NCI-H1417 (cell line): ENCODE measurements around the gene FCGBP.
A peak's percentile ranks its signal among the peaks of the same experiment; 100 is the strongest.
"Not testable (repeated sequence)": the region's sequence is repeated elsewhere in the genome, so short reads cannot be mapped to it uniquely, and the experiment has no call there.

Source experiments
- DNase-seq, 3 experiments: peaks; one replicate each; lab custom pipeline; 2025; lab: John Stamatoyannopoulos, UW

FCGBP gene

DNA sequence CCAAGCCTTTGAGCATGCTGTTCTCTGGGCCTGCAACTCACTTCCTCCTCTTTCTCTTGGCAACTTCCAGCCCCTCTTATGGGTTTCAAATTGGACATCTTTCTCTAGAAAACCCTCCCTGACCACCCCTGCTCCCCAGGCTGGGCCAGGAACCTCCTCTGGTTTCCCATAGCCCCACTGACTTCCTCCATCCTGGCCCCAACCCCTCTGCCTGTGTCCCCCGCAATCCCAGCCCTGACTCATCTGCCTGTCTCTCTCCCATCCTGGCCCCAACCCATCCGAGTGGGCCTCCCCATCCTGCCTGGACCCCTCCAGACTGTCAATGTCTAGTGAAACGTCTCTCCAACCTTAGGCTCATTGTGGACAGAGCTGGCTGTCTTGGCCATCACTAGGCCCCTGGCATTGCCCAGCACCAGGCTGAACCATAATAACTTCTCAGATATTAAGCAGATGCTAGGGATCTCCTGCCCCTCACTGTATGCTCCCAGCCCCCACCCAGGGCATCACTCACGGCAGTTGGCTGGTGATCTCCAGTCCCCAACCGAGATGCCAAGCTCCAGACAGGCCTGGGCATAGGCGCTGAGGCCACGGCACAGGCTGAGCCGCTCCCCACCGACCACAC, 16.8 kb downstream of the FCGBP start:
- no peak for DNase-seq

DNA sequence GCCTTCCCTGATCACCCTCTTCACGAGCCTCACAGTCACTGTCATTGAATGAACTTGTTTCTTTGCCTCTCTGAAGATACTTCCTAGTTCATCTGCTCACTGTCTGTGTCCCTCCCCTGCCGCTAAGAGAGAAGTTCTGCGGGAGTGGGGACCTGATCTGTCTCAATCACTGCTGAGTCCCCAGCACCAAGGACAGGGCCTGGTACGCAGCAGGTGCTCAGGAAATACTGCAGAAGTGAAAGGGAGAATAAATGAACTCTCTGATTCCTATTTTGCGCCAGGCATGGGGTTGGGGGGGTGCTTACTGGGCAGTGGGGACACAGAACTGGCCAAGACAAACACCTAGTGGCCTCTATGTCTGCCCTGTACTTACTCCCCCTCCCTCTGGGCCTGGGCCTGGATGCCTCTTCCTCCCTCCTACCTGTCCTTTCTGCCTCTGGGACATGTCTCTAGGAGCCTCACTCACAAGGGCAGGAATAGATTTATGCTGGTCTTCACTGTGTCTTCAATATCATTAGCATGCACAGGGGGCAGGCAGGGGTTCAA, 17.5 kb downstream of the FCGBP start:
- DNase-seq = no peak

DNA sequence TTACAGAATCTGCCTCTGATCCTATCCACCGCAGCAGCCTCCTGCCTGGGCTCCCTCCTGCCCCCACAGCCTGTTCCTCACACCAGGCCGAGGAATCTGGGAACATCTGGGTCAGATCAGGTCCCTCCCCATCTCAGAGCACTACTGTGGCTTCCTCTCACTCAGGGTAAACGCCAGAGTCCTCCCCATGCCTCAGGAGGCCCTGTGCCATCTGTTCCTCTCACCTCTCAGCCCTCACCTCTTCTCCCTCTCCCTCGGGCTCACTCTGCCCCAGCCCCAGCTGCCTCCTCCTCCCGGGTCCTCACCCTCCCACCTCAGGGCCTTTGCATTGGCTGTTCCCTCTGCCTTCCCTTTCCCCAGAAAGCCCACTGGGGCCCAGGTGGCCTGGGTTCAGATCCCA, 18.2 kb downstream of the FCGBP start:
- DNase-seq = no peak

DNA sequence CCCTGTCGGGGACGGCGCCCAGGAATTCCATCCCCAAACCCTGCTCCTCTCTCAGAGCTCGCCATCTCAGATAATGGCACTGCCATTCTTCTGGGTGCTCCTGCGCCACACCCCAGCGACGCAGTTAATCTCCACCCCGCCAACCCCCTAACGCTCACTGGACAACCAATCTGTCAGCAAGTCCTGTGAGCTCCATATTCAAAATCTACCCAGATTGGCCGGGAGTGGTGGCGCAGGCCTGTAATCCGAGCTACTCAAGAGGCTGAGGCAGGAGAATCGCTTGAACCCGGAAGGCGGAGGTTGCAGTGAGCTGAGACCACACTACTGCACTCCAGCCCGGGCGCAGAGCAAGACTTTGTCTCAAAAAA, 18.6 kb downstream of the FCGBP start:
- peak in 1 of 3 experiments; percentile 27 for DNase-seq

DNA sequence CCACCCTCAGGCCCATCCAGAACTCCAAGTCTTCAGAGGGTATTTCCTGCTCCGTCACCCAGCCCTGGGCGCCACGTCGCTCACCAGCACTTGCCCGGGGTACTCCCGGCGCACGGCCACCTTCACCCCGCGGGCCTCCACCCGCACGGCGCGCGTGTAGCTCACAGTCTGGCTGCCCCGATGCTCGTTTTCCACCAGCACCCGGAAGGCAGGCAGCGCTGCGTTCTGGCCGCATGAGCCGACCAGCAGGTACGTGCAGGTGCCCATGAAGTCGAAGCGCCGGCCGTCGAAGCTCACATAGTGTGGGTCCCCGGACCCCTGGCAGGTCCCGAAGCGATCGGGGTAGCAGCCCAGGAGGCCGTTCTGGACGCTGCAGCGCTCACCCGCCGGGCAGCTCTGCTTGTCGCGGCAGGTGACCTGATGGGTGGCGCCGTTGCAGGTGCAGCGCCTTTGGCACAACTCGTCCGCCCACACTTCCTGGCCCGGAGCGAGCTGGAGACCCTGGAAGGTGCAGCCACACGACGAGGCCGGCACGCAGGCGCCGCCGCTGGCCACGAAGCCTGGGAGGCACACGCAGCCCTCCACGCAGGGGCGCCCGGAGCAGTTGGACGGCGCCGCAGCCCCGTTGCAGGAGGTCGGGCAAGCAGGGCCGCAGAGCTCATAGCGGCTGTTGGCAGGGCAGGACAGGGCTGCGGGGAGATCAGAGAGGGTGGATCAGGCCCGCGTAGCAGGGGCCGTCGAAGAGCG, 19.2 kb downstream of the FCGBP start:
- DNase-seq = no peak

DNA sequence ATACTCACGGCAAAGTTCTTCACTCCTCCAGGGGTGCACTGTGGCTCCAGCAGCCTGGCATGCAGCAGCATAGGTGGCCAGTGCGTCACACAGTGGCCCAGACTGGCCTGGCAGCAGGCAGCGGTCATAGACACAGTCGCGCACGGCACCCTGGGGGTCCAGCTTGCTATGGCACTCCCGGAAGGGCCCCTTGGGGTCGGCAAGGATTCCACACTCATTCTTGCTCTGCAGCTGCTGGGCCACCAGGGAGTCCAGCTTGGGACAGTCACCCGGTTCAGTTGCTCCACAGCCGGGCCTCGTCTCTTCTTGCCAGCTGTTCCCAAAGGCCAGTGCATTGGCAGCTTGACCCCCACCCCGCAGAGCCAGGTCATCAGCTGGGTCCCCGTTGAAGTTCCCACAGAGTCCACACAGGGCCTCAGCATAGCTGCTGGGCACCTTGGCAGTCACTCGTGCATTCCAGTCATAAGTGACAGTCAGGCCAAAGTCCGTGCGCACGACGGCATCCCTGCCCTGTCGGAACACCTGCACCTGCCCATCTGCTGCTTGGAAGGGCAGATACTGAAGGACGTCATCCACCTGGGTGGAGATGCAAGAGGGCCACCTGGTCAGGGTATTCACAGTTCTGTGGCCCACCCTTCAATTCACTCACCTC, 20.6 kb downstream of the FCGBP start:
- no peak for DNase-seq

DNA sequence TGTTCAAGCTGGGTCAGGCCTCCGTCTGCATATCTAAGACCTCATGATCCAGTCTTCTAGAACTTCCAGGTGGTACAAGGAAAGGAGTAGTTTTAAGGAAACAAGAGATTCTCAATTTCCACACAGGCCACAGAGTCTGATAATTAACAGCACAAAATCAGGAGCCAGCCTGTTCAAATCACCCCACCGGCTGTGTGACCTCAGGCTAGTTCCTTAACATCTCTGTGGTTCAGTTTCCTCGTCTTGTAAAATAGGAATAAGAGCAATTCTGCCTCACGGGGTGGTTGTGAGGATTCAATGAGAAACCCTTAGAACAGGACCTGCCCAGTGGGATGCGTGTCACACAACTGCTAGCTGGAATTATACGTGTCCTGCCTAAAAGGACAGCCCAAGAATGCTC, 25.6 kb downstream of the FCGBP start:
- DNase-seq = no peak

DNA sequence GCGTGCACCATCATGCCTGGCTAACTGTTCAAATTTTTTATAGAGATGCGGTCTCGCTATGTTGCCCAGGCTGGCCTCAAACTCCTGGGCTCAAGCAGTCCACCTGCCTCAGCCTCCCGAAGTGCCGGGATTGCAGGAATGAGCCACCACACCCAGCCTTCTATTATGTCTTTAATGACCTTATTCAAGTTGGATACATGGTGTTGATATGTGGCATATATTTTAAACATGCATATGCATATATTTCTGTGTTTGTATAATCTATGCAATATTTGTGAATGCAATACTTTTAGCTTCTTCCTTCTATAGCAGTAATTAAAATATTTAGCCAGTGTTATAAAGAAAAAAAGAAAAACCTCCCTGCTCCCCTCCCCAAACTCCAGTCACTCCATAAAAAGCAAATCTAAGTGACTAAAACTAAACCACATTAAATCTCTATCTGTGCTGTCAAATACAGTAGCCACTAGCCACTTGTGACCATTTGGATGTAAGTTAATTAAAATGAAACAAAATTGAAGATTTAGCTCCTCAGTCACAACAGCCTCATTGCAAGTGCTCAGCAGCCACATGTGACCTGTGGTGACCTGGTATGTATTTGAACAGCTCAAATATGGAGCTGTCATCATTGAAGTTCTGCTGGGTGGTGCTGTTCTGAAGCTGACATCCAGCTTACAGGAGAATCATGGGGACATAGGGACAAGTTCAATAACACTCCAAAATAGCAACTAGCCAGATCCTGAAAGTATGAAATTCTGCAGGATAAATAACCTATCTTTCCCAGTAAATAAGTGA, 27.4 kb downstream of the FCGBP start:
- DNase-seq = no peak

DNA sequence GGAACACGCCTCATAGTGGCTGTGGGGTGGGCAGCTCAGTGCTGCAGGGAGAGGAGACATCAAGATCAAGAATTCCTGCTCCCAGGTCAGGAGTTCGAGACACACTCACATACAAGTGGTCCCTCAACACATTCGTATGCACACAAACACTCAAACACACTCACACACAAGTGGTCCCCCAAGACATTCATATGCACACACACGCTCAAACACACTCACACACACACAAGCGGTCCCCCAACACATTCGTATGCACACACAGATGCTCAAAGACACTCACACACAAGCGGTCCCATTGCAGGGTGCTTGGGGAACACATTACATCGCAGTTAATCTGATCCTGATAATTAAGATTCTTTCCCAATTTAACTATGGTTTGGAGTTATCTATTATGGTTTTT, 28.2 kb downstream of the FCGBP start:
- DNase-seq = no peak

DNA sequence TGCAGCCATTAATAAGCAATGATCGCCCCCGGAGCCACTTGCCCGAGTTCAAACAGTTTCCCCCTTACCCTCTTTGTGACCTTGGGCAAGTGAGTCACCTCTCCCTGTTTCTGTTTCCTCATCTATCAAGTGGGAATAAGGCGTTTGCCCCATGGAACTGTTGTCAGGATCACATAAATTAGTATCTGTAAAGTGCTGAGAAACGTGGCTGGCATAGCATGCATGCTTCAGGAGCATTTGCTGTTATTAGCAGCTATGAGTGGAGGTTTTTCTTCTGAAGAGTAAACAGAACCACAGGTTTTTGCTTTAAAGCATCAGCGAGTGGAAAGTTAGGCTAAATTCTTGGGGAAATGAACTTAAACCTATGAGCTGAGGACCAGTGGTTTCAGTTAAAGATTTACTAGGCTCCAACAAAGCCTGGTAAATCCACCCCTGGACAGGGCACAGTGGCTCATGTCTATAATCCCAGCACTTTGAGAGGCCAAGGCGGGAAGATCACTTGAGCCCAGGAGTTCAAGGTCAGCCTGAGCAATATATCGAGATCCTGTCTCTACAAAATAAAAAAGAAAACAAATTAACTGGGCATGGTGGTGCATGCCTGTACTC, 30.8 kb downstream of the FCGBP start:
- DNase-seq = not testable (repeated sequence)

DNA sequence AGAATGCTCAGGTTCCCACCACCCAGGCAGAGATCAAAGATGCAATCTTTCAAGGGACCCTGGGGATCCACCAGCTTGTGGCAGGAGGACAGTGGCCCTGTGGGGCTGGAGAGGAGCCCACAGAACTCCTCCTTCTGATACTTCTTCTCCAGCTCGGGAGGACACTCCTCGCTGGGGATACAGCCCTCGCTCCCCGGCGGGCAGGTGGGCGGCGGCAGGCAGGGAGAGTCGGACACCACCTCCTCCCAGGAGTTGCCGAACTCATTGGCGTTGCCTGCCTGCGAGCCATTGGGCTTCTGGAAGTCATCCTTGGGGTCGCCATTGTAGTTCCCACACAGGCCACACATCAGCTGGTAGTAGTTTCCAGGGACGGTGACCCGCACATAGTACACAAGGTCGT, 32.1 kb downstream of the FCGBP start:
- DNase-seq = not testable (repeated sequence)

DNA sequence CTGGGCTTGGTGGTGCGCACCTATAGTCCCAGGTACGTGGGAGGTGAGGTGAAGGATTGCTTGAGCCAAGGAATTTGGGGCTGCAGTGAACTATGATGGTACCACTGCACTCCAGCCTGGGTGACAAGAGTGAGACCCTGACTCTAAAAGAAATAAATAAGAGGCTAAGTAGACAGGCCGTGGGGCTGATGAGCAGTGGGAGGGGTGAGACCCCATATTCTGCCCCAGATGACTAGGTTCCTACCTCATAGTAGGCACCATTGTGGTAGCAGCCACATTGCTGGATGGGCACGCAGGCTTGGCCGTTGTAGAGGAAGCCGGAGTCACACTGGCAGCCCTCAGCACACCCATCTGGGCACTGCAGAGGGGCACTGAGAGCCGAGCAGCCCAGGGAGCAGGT, 32.8 kb downstream of the FCGBP start:
- not testable (repeated sequence) for DNase-seq

DNA sequence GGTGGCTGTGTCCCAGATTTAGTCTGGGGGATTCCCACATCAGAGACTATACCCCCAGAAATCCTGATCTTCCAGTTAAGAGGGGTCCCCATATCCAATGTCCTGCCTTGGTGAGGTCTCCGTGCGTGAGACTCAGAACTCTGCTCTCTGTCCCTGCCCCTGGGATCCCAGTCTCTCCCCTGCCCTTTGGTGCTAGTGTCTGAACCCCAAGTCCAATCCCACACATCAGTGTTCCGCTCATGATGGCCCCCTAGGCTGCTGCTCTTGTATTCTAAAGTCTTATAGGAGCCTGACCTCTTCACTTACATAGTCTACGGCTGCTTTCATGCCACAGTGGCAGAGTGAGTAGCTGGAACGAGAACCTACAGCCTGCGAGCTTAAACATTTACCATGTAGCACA, 35.6 kb downstream of the FCGBP start:
- not testable (repeated sequence) for DNase-seq

DNA sequence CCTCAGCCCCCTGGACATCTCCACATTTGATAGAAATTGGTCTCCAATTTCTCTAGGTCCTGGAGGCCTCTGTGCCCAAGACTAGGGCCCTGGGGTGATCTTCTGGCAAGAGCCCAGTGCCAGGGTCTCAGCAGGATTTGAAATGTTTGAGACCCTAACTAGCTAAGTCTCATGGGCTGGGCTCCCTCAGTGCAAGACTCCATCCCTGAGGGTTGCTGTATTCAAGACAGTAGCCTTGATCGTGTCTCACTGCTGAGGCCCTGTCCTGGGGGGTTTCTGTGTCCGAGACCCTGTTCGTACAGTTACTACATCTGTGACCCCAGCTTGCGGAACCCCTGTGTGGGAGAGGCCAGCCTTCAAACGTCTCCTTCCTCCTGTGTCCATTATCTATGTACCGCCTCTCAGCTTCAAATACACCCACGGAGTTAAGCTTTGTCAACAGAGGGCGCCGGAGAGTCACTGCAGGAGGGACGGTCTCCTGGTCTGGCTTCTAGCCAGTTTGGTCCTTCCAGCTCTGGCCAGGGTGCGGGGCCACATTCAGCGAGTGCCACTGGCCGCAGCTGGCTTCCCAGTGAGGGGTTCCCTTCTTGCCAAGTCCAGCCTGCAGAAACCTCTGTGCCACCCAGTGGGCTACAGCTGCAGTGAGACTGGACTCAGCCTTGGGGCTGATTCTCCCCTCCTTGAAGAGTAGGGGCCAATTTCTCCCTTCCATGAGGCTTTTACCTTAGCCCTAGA, 36.8 kb downstream of the FCGBP start:
- peak in 1 of 3 experiments; percentile 33 for DNase-seq

DNA sequence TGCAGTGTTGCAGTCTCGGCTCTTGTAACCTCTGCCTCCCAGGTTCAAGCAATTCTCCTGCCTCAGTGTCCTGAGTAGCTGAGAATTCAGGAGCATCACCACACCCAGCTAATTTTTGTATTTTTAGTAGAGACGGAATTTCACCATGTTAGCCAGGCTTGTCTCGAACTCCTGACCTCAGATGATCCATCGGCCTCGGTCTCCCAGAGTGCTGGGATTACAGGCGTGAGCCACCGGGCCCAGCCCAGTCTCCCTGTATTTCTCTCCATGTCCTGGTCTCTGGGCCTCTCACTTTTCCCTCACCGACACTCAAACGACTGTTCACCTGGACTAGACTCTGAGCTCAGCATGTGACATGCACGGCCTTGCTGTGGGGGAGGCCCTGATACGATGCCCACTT, 39.3 kb downstream of the FCGBP start:
- not testable (repeated sequence) for DNase-seq

DNA sequence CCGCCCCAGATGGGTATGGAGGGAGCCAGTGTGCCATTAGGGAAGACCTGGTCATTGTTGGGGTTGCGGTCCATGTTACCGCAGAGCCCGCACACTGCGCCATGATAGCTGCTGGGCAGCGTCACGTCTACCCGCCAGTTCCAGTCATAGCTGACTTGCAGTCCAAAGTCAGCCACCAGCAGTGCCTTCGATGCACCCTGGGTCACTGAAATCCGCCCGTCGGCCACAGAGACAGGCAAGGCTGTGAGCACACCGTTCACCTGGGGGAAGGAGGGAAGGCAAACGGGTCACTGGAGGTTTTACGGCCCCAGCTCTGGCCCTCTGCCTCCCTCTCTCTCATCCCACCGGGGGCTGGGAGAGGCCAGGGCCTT, 40.2 kb downstream of the FCGBP start:
- not testable (repeated sequence) for DNase-seq

DNA sequence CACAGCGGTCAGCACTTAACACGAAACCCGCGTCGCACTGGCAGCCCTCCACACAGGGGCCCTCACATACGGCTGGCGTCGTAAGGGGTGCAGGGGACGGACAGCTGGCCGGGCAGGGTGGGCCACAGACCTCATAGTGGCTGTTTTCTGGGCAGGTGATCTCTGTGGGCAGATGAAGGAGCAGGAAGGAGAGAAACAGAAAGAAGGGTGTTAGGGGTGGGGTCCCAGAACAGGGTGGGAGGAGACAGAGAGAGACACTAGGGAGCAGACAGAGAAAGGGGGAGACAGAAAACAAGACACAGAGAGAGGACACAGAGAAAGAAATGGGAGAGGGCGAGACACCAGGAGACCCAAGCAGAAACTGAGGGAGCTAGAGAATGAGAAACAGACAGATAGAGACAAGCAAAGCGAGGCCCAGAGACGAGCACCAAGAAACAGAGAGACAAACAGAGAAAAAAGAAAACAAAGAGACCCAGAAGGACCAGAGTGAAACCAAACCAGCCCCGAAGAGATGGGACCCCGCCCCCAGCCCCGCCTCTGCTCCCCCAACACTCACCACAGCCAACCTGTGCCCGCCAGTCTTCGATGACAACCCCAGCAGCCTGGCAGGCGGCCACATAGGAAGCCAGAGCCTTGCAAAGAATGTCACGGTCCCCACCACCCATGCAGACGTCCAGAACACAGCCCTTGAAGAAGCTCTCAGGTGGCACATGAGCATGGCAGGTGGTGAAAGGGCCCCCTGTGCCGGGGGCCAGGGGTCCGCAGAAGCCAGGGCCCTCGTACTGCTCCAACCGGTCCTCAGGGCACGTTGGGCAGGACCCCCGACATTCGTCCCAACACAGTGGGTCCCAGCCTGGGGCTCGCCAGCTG, 40.8 kb downstream of the FCGBP start:
- DNase-seq = not testable (repeated sequence)

DNA sequence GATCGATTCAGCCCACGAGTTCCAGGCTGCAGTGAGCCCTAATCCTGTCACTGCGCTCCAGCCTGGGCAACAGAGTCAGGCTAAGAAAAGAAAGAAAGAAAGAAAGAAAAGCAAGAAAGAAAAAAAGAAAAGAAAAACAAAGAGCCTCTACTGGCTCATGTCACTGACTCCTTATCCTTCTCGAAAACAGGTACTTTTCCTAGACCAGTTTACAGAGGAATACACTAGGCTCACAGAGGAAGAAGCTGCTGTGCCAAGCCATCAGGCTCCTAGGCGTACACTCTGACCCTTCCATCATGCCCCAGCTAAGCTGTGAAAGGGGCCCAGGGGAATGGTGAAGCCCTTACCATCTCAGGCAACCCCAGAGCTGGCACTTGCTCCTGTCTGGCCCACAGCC, 41.9 kb downstream of the FCGBP start:
- not testable (repeated sequence) for DNase-seq

DNA sequence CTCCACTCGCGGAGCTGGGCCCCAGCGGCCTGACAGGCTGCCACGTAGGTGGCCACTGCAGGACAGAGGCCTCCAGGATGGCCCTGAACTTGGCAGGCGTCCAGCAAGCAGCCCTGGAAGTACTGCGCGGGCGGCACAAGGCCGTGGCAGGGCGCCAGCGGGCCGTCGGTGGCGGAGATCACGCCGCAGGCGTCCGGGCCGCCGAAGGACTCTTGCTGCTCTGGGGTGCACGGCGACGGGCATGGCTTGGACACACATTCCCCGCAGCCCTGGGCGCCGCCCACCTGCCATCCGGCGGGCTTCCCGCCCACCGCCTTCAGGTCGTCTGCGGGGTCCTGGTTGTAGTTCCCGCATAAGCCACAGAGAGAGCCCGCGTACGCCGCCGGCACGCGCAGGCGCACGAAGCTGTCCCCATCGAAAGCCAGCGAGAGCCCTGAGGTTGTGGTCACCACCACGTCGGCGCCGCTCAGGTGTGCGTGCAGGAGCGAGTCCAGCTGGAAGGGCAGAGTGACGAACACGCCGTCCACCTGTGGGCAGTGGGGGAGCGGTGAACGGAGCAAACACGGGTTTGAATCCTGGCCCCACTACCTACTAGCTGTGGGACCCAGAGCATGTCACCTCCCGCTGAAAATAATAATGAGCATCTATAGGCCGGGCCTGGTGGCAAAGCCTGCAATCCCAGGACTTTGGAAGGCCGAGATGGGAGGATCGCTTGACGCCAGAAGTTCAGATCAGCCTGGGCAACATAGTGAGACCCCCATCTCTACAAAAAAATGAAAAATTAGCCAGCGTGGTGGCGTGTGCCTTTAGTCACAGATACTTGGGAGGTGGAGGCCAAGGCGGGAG, 42.6 kb downstream of the FCGBP start:
- not testable (repeated sequence) for DNase-seq
